HL-60/S4 treated with phorbol 12-myristate 13-acetate at 8.2 ng/mL for 4 days and 3 days (cell line): ENCODE data around the gene DSTYK.

ENCODE experiments used
- in situ Hi-C: fragments of 300-500 bp; cut with MboI; formaldehyde crosslinking; loops from 2 replicates; pipeline ENCODE4 v1.15.0; 2022; ENCODE audit warnings: low sequenced_read_pairs

DSTYK gene

GRCh38 chr1:205225901-205226765, 14.6 kb upstream of the DSTYK start:
- in situ Hi-C loops: no loop called here

- in situ Hi-C loops: no loop called here
These were observed 13.2 kb upstream of the DSTYK start for GRCh38 chr1:205224736-205225135.

- in situ Hi-C loops: no loop called here
These were observed 8.9 kb upstream of the DSTYK start for GRCh38 chr1:205220421-205220820.

GRCh38 chr1:205217418-205217817, 5.9 kb upstream of the DSTYK start:
- in situ Hi-C loops: no loop called here

GRCh38 chr1:205216588-205216987, 5.1 kb upstream of the DSTYK start:
- in situ Hi-C loops: no loop called here

GRCh38 chr1:205214756-205215155, 3.3 kb upstream of the DSTYK start:
- in situ Hi-C loops: no loop called here

GRCh38 chr1:205211839-205212536, 486 bp upstream of the DSTYK start:
- in situ Hi-C loops: no loop called here

- in situ Hi-C loops: no loop called here
These were observed 740 bp downstream of the DSTYK start for GRCh38 chr1:205210756-205211168.

GRCh38 chr1:205208811-205209210, 2.7 kb downstream of the DSTYK start:
- in situ Hi-C loops: no loop called here

- in situ Hi-C loops: no loop called here
These were observed 6.4 kb downstream of the DSTYK start for GRCh38 chr1:205205055-205205454.

GRCh38 chr1:205204552-205204951, 7.0 kb downstream of the DSTYK start:
- in situ Hi-C loops: no loop called here

- in situ Hi-C loops: no loop called here
These were observed 11.6 kb downstream of the DSTYK start for GRCh38 chr1:205199931-205200299.

- in situ Hi-C loops: no loop called here
These were observed 12.2 kb downstream of the DSTYK start for GRCh38 chr1:205199090-205199930.

GRCh38 chr1:205192287-205192686, 19.2 kb downstream of the DSTYK start:
- in situ Hi-C loops: no loop called here

- in situ Hi-C loops: no loop called here
These were observed 19.9 kb downstream of the DSTYK start for GRCh38 chr1:205191622-205192021.

GRCh38 chr1:205190845-205191577, 20.5 kb downstream of the DSTYK start:
- in situ Hi-C loops: no loop called here

- in situ Hi-C loops: no loop called here
These were observed 22.4 kb downstream of the DSTYK start for GRCh38 chr1:205189131-205189530.

- in situ Hi-C loops: no loop called here
These were observed 22.9 kb downstream of the DSTYK start for GRCh38 chr1:205188596-205188995.

GRCh38 chr1:205188098-205188497, 23.4 kb downstream of the DSTYK start:
- in situ Hi-C loops: no loop called here

- in situ Hi-C loops: no loop called here
These were observed 24.1 kb downstream of the DSTYK start for GRCh38 chr1:205187420-205187819.

- in situ Hi-C loops: no loop called here
These were observed 25.3 kb downstream of the DSTYK start for GRCh38 chr1:205186191-205186590.
